Neuronal stem cell (in vitro differentiated cells): ENCODE results near the gene CLEC4M. TPM values are rescaled to one million over a fixed set of nuclear protein-coding genes. Genes with fewer than 3 reads are reported as not detected.

Experiments
- DNase-seq: peaks from one replicate; pipeline ENCODE4 v3.0.0-alpha.2; 2013; ENCODE audit warnings: low spot score
- H2AFZ ChIP-seq: one replicate; pipeline ENCODE4 v1.6.1; 2013; ENCODE audit warnings: mild to moderate bottlenecking, low read length, inconsistent platforms
- H2AK5ac ChIP-seq: 2 replicates; pipeline ENCODE4 v1.6.1; 2013; ENCODE audit warnings: low read depth, mild to moderate bottlenecking, inconsistent platforms, low read length, moderate library complexity, mixed read lengths
- H2BK120ac ChIP-seq: 2 replicates; pipeline ENCODE4 v1.6.1; 2013; ENCODE audit warnings: low read depth, mild to moderate bottlenecking, inconsistent platforms, low read length, moderate library complexity, mixed read lengths
- H2BK12ac ChIP-seq: one replicate; pipeline ENCODE4 v1.6.1; 2013; ENCODE audit warnings: low read length, inconsistent platforms
- H2BK15ac ChIP-seq: 2 replicates; pipeline ENCODE4 v1.6.1; 2013; ENCODE audit warnings: mild to moderate bottlenecking, low read length, inconsistent platforms, mixed read lengths
- H2BK5ac ChIP-seq: one replicate; pipeline ENCODE4 v1.6.1; 2013; ENCODE audit warnings: inconsistent platforms, mild to moderate bottlenecking, low read length, moderate library complexity
- H3K14ac ChIP-seq: one replicate; pipeline ENCODE4 v1.6.1; 2013; ENCODE audit warnings: low read length, inconsistent platforms
- H3K18ac ChIP-seq: 2 replicates; pipeline ENCODE4 v1.6.1; 2013; ENCODE audit warnings: low read length, inconsistent platforms
- H3K23ac ChIP-seq: 2 replicates; pipeline ENCODE4 v1.6.1; 2013; ENCODE audit warnings: low read depth, mild to moderate bottlenecking, mixed read lengths, low read length, inconsistent platforms; ENCODE audit not compliant: poor library complexity
- H3K27ac ChIP-seq: replicated peaks from 3 replicates; pipeline ENCODE4 v1.5.1; 2013; ENCODE audit warnings: low read length, inconsistent platforms
- H3K27me3 ChIP-seq, 3 experiments: 2 replicates each; pipeline ENCODE4 v1.6.1; 2013; ENCODE audit warnings: low read length in 3 of 3, mild to moderate bottlenecking in 2 of 3, inconsistent platforms in 1 of 3, low read depth in 1 of 3, mixed read lengths in 1 of 3, moderate library complexity in 1 of 3; ENCODE audit not compliant: control insufficient read depth in 3 of 3, insufficient read depth in 3 of 3
- H3K36me3 ChIP-seq, 2 donors: replicated peaks in 1 of 2; 2 replicates each; pipeline ENCODE4 v1.6.1; 2013; ENCODE audit warnings: low read length in 2 of 2; ENCODE audit not compliant: control insufficient read depth in 2 of 2, insufficient read depth in 2 of 2
- H3K4ac ChIP-seq: 2 replicates; pipeline ENCODE4 v1.6.1; 2013; ENCODE audit warnings: inconsistent platforms, mild to moderate bottlenecking, low read length, moderate library complexity
- H3K4me1 ChIP-seq, 2 donors: 1 replicate in 1 of 2; 2 replicates in 1 of 2; pipeline ENCODE4 v1.6.1; 2013; ENCODE audit warnings: low read length in 2 of 2, low read depth in 1 of 2; ENCODE audit not compliant: control insufficient read depth in 2 of 2, insufficient read depth in 1 of 2
- H3K4me2 ChIP-seq: one replicate; pipeline ENCODE4 v1.6.1; 2013; ENCODE audit warnings: mild to moderate bottlenecking, low read length, inconsistent platforms; ENCODE audit not compliant: insufficient read depth, poor library complexity, severe bottlenecking
- H3K4me3 ChIP-seq, 2 donors: 2 replicates each; pipeline ENCODE4 v1.5.1; 2013; ENCODE audit warnings: low read length in 2 of 2, mild to moderate bottlenecking in 2 of 2, inconsistent platforms in 1 of 2, moderate library complexity in 1 of 2
- H3K79me1 ChIP-seq: one replicate; pipeline ENCODE4 v1.6.1; 2013; ENCODE audit warnings: low read depth, mild to moderate bottlenecking, inconsistent platforms, low read length, moderate library complexity
- H3K9ac ChIP-seq: one replicate; pipeline ENCODE4 v1.6.1; 2013; ENCODE audit warnings: mild to moderate bottlenecking, low read depth, low read length, inconsistent platforms; ENCODE audit not compliant: poor library complexity
- H3K9me3 ChIP-seq, 2 donors: replicated peaks in 1 of 2; 2 replicates each; pipeline versions ENCODE3 to v1.6.1; 2013; ENCODE audit warnings: low read length in 2 of 2, mild to moderate bottlenecking in 2 of 2, inconsistent platforms in 1 of 2, low read depth in 1 of 2, mixed read lengths in 1 of 2, moderate library complexity in 1 of 2; ENCODE audit not compliant: control insufficient read depth in 2 of 2, insufficient read depth in 1 of 2
- H4K8ac ChIP-seq: one replicate; pipeline ENCODE4 v1.6.1; 2013; ENCODE audit warnings: low read depth, mild to moderate bottlenecking, inconsistent platforms, low read length, moderate library complexity
- H4K91ac ChIP-seq: one replicate; pipeline ENCODE4 v1.6.1; 2013; ENCODE audit warnings: low read length, low read depth, mild to moderate bottlenecking, inconsistent platforms; ENCODE audit not compliant: poor library complexity
- WGBS, 2 donors: extraction: QIAGEN DNeasy Blood & Tissue Kit; methylation state at CpG; one replicate each; pipeline ENCODE4 v1.1.7; 2013; ENCODE audit warnings: missing lambda C conversion rate in 2 of 2, mixed read lengths in 1 of 2; ENCODE audit not compliant: insufficient read length in 2 of 2, insufficient replicate concordance in 1 of 2; ENCODE audit errors: extremely low coverage in 2 of 2; 5-methylcytosine and 5-hydroxymethylcytosine counted together
- polyA plus RNA-seq, 2 experiments: library from polyadenylated mRNA; stranded (reverse); fragments of 200-250 nt; gene quantifications; one replicate each; pipeline ENCODE4 v1.2.3, GENCODE V29; 2013

CLEC4M gene
- not detected for polyA plus RNA-seq (2013, experiment 1 of 2)
- not detected for polyA plus RNA-seq (2013, experiment 2 of 2)

GRCh38 chr19:7762719-7763293 is at the start of gene CLEC4M:
Gene CLEC4M (plus strand): TSS chr19:7763243. CDS start chr19:7763267, 24 bp downstream.
- H3K4ac ChIP-seq, result no peak within 1 kb of the TSS
- no peak within 1 kb of the TSS for H3K23ac ChIP-seq
- no peak within 1 kb of the TSS for H2BK5ac ChIP-seq
- H3K36me3 ChIP-seq, result no peaks in the 10 kb centered on the region
- no peak within 1 kb of the TSS for H4K8ac ChIP-seq
- H2BK15ac ChIP-seq, result no peak within 1 kb of the TSS
- no peak within 1 kb of the TSS for H3K9ac ChIP-seq
- H2BK12ac ChIP-seq, result no peak within 1 kb of the TSS
- no peaks in the 10 kb centered on the region for H3K79me1 ChIP-seq
- no peak within 1 kb of the TSS for H3K18ac ChIP-seq
- H3K27ac ChIP-seq, result no peak within 1 kb of the TSS
- H3K4me3 ChIP-seq, result no peak within 1 kb of the TSS
- H3K27me3 ChIP-seq, result no peaks in the 10 kb centered on the region
- H3K4me2 ChIP-seq, result no peak within 1 kb of the TSS
- H4K91ac ChIP-seq, result no peak within 1 kb of the TSS
- no peak within 1 kb of the TSS for H3K14ac ChIP-seq
- no peak within 1 kb of the TSS for H2AFZ ChIP-seq
- DNase-seq, result no peak
- peaks cover 5 to 7% of the 10 kb centered on the region in 2 donors for H3K9me3 ChIP-seq
- H2AK5ac ChIP-seq, result no peak within 1 kb of the TSS
- H3K4me1 ChIP-seq, result no peaks in the 10 kb centered on the region
- no peak within 1 kb of the TSS for H2BK120ac ChIP-seq
- no CpG with 5 or more reads among the region's 8 CpGs for WGBS, 2 donors

- H3K36me3 ChIP-seq, result no peaks in the 10 kb centered on the region
- no peak overlapping the region for H2AK5ac ChIP-seq
- no peak overlapping the region for H3K18ac ChIP-seq
- H3K4me2 ChIP-seq, result no peak overlapping the region
- no peak overlapping the region for H3K9ac ChIP-seq
- H3K79me1 ChIP-seq, result no peaks in the 10 kb centered on the region
- DNase-seq, result no peak
- H3K23ac ChIP-seq, result no peak overlapping the region
- no peak overlapping the region for H3K27ac ChIP-seq
- no peaks in the 10 kb centered on the region for H3K9me3 ChIP-seq
- H3K4me3 ChIP-seq, result no peak overlapping the region
- no peak overlapping the region for H4K8ac ChIP-seq
- no peak overlapping the region for H4K91ac ChIP-seq
- no peak overlapping the region for H3K4ac ChIP-seq
- H2BK5ac ChIP-seq, result no peak overlapping the region
- H2BK12ac ChIP-seq, result no peak overlapping the region
- no peak overlapping the region for H2BK15ac ChIP-seq
- H2AFZ ChIP-seq, result no peak overlapping the region
- no peak overlapping the region for H3K14ac ChIP-seq
- H2BK120ac ChIP-seq, result no peak overlapping the region
- WGBS, 2 donors, result no CpG with 5 or more reads among the region's 1 CpG
- H3K4me1 ChIP-seq, result no peaks in the 10 kb centered on the region
- H3K27me3 ChIP-seq, result no peaks in the 10 kb centered on the region
These were observed 47.4 kb upstream of the CLEC4M start for GRCh38 chr19:7715671-7716070.

- H2BK5ac ChIP-seq, result no peak overlapping the region
- H3K4me3 ChIP-seq, result no peak overlapping the region
- H3K4me1 ChIP-seq, result no peaks in the 10 kb centered on the region
- H3K4ac ChIP-seq, result no peak overlapping the region
- H3K79me1 ChIP-seq, result no peaks in the 10 kb centered on the region
- H2AK5ac ChIP-seq, result no peak overlapping the region
- no peak overlapping the region for H2BK15ac ChIP-seq
- H3K36me3 ChIP-seq, result no peaks in the 10 kb centered on the region
- H4K91ac ChIP-seq, result no peak overlapping the region
- H2BK12ac ChIP-seq, result no peak overlapping the region
- no peak overlapping the region for H2BK120ac ChIP-seq
- H3K18ac ChIP-seq, result no peak overlapping the region
- no peak overlapping the region for H4K8ac ChIP-seq
- H3K27me3 ChIP-seq, result no peaks in the 10 kb centered on the region
- H3K9ac ChIP-seq, result no peak overlapping the region
- H3K27ac ChIP-seq, result no peak overlapping the region
- no peak overlapping the region for H3K14ac ChIP-seq
- H3K9me3 ChIP-seq, result no peaks in the 10 kb centered on the region
- H2AFZ ChIP-seq, result no peak overlapping the region
- no peak for DNase-seq
- no CpG with 5 or more reads among the region's 1 CpG for WGBS, 2 donors
- H3K23ac ChIP-seq, result no peak overlapping the region
- H3K4me2 ChIP-seq, result no peak overlapping the region
These were observed 46.3 kb upstream of the CLEC4M start for GRCh38 chr19:7716762-7717161.

DNA sequence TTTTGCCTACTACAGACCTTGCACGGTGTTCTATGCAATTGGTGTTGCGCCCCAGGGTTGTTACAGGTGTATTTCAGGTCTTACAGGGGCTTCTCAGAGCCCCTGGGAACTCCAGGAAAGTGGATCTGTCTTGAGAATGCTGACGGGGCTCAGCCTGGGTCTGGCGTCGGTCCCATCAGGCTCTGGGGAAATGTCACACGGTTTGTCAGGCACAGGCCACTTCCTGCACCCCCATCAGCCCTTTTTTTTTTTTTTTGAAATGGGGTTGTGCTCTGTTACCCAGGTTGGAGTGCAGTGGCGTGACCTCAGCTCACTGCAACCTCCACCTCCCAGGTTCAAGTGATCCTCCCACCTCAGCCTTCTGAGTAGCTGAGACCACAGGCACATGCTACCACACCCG is 44.4 kb upstream of the CLEC4M start:
- no peak overlapping the region for H2AK5ac ChIP-seq
- H2BK5ac ChIP-seq, result no peak overlapping the region
- H4K91ac ChIP-seq, result no peak overlapping the region
- H2AFZ ChIP-seq, result no peak overlapping the region
- WGBS, 2 donors, result no CpG with 5 or more reads among the region's 8 CpGs
- DNase-seq, result no peak
- H3K9me3 ChIP-seq, result no peaks in the 10 kb centered on the region
- H3K14ac ChIP-seq, result no peak overlapping the region
- H3K27ac ChIP-seq, result no peak overlapping the region
- peaks cover 0 to 5% (median 0%) of the 10 kb centered on the region in 3 experiments for H3K27me3 ChIP-seq
- H2BK120ac ChIP-seq, result no peak overlapping the region
- no peak overlapping the region for H3K4me2 ChIP-seq
- no peak overlapping the region for H3K4me3 ChIP-seq
- H3K4ac ChIP-seq, result no peak overlapping the region
- no peaks in the 10 kb centered on the region for H3K79me1 ChIP-seq
- H3K36me3 ChIP-seq, result no peaks in the 10 kb centered on the region
- H3K4me1 ChIP-seq, result peaks cover 0 to 2% of the 10 kb centered on the region in 2 donors
- no peak overlapping the region for H4K8ac ChIP-seq
- H3K18ac ChIP-seq, result no peak overlapping the region
- no peak overlapping the region for H2BK12ac ChIP-seq
- no peak overlapping the region for H3K9ac ChIP-seq
- no peak overlapping the region for H2BK15ac ChIP-seq
- no peak overlapping the region for H3K23ac ChIP-seq
